Mononuclear cell (primary cell): ENCODE results near the gene ENHO. TPM values are rescaled to one million over a fixed set of nuclear protein-coding genes. Genes with fewer than 3 reads are reported as not detected.
"Not testable (repeated sequence)": the region's sequence is repeated elsewhere in the genome, so short reads cannot be mapped to it uniquely, and the experiment has no call there.

Source experiments
- H3K27me3 ChIP-seq: 2 replicates; pipeline ENCODE4 v1.6.0; 2011; ENCODE audit warnings: low read length, control low read depth; ENCODE audit not compliant: insufficient read depth
- H3K4me1 ChIP-seq: 2 replicates; pipeline ENCODE4 v1.5.1; 2011; ENCODE audit warnings: mild to moderate bottlenecking, low read length, control low read depth; ENCODE audit not compliant: insufficient read depth
- H3K4me3 ChIP-seq: 2 replicates; pipeline ENCODE4 v1.5.1; 2011; ENCODE audit warnings: mild to moderate bottlenecking, low read length, moderate library complexity
- H3K9me3 ChIP-seq: 2 replicates; pipeline ENCODE4 v1.5.1; 2011; ENCODE audit warnings: low read depth, mild to moderate bottlenecking, control low read depth, low read length
- total RNA-seq: library from RNA; depleted of rRNA; stranded (reverse); fragments of >200 nt; gene quantifications from one replicate; pipeline ENCODE4 v1.2.3, GENCODE V29; 2012

Gene ENHO
- total RNA-seq, 1 donor, result 0.63 TPM

- Histone ChIP-seq H3K9me3 (no peaks in the 10 kb centered on the region), H3K4me1 (no peaks in the 10 kb centered on the region), H3K27me3 (no peaks in the 10 kb centered on the region), H3K4me3 (no peak overlapping the region)
These were observed 26.6 kb downstream of the ENHO start for GRCh38 chr9:34496149-34496712.

- Histone ChIP-seq H3K27me3 (no peaks in the 10 kb centered on the region), H3K4me1 (no peaks in the 10 kb centered on the region), H3K9me3 (no peaks in the 10 kb centered on the region), H3K4me3 (no peak overlapping the region)
These were observed 28.7 kb downstream of the ENHO start for GRCh38 chr9:34493972-34494535.

GRCh38 chr9:34492051-34492450 is 30.7 kb downstream of the ENHO start:
- H3K9me3 ChIP-seq, result no peaks in the 10 kb centered on the region
- no peak overlapping the region for H3K4me3 ChIP-seq
- H3K27me3 ChIP-seq, result peaks cover 4% of the 10 kb centered on the region
- no peaks in the 10 kb centered on the region for H3K4me1 ChIP-seq

GRCh38 chr9:34491596-34491995 is 31.2 kb downstream of the ENHO start:
- no peak overlapping the region for H3K4me3 ChIP-seq
- H3K9me3 ChIP-seq, result no peaks in the 10 kb centered on the region
- H3K4me1 ChIP-seq, result no peaks in the 10 kb centered on the region
- peaks cover 4% of the 10 kb centered on the region for H3K27me3 ChIP-seq

- H3K4me3 ChIP-seq, result no peak overlapping the region
- H3K27me3 ChIP-seq, result peaks cover 4% of the 10 kb centered on the region
- H3K9me3 ChIP-seq, result no peaks in the 10 kb centered on the region
- H3K4me1 ChIP-seq, result no peaks in the 10 kb centered on the region
These were observed 32.0 kb downstream of the ENHO start for GRCh38 chr9:34490760-34491159.

- Histone ChIP-seq H3K9me3 (no peaks in the 10 kb centered on the region), H3K27me3 (peaks cover 4% of the 10 kb centered on the region), H3K4me3 (no peak overlapping the region), H3K4me1 (no peaks in the 10 kb centered on the region)
These were observed 32.4 kb downstream of the ENHO start for GRCh38 chr9:34490360-34490759.

- peaks cover 4% of the 10 kb centered on the region for H3K27me3 ChIP-seq
- no peaks in the 10 kb centered on the region for H3K9me3 ChIP-seq
- no peak overlapping the region for H3K4me3 ChIP-seq
- H3K4me1 ChIP-seq, result no peaks in the 10 kb centered on the region
These were observed 36.2 kb downstream of the ENHO start for GRCh38 chr9:34486572-34486971.

- no peak overlapping the region for H3K4me3 ChIP-seq
- no peaks in the 10 kb centered on the region for H3K4me1 ChIP-seq
- H3K27me3 ChIP-seq, result peaks cover 4% of the 10 kb centered on the region
- no peaks in the 10 kb centered on the region for H3K9me3 ChIP-seq
These were observed 37.0 kb downstream of the ENHO start for GRCh38 chr9:34485822-34486221.

GRCh38 chr9:34484678-34485077 is 38.1 kb downstream of the ENHO start:
- Histone ChIP-seq H3K4me1 (no peaks in the 10 kb centered on the region), H3K27me3 (peaks cover 4% of the 10 kb centered on the region), H3K9me3 (no peaks in the 10 kb centered on the region), H3K4me3 (no peak overlapping the region)

GRCh38 chr9:34482746-34483145 is 40.0 kb downstream of the ENHO start:
- H3K27me3 ChIP-seq, H3K9me3 ChIP-seq, H3K4me1 ChIP-seq, H3K4me3 ChIP-seq: not testable (repeated sequence)

GRCh38 chr9:34481620-34482019 is 41.2 kb downstream of the ENHO start:
- not testable (repeated sequence) for H3K4me3 ChIP-seq, H3K27me3 ChIP-seq, H3K4me1 ChIP-seq, H3K9me3 ChIP-seq

- no peak overlapping the region for H3K4me3 ChIP-seq
- H3K27me3 ChIP-seq, result no peaks in the 10 kb centered on the region
- H3K4me1 ChIP-seq, result no peaks in the 10 kb centered on the region
- H3K9me3 ChIP-seq, result no peaks in the 10 kb centered on the region
These were observed 43.3 kb downstream of the ENHO start for GRCh38 chr9:34479431-34479866.

GRCh38 chr9:34477541-34477940 is 45.2 kb downstream of the ENHO start:
- no peaks in the 10 kb centered on the region for H3K9me3 ChIP-seq
- H3K27me3 ChIP-seq, result no peaks in the 10 kb centered on the region
- H3K4me3 ChIP-seq, result no peak overlapping the region
- H3K4me1 ChIP-seq, result no peaks in the 10 kb centered on the region

- Histone ChIP-seq H3K27me3 (no peaks in the 10 kb centered on the region), H3K9me3 (no peaks in the 10 kb centered on the region), H3K4me3 (no peak overlapping the region), H3K4me1 (no peaks in the 10 kb centered on the region)
These were observed 47.7 kb downstream of the ENHO start for GRCh38 chr9:34475097-34475496.
